Tibial nerve (tissue), 4 donors: ENCODE results near the gene BOC. TPM values are rescaled to one million over a fixed set of nuclear protein-coding genes. Genes with fewer than 3 reads are reported as not detected.

ENCODE experiments used
- DNase-seq, 2 donors: peaks; one replicate each; pipeline ENCODE4 v3.0.0-alpha.2; 2019; ENCODE audit warnings: low spot score in 2 of 2
- H3K27ac ChIP-seq, 4 donors: fragments of 200-600 bp; sonication (generic) in 3 of 4; one replicate each; pipeline ENCODE4 v1.5.1; 2017 to 2019; ENCODE audit warnings: mild to moderate bottlenecking in 1 of 4
- H3K27me3 ChIP-seq, 2 donors: fragments of 200-600 bp; sonication (generic) in 1 of 2; one replicate each; pipeline versions ENCODE4 v1.5.1 to v1.6.0; 2017 to 2019
- H3K36me3 ChIP-seq, 3 donors: fragments of 200-600 bp; sonication (generic); one replicate each; pipeline ENCODE4 v1.5.1; 2018 to 2019
- H3K4me1 ChIP-seq, 4 donors: fragments of 200-600 bp; sonication (generic) in 3 of 4; one replicate each; pipeline ENCODE4 v1.5.1; 2017 to 2019
- H3K4me3 ChIP-seq, 4 donors: fragments of 200-600 bp; sonication (generic) in 3 of 4; one replicate each; pipeline ENCODE4 v1.5.1; 2017 to 2019; ENCODE audit warnings: mild to moderate bottlenecking in 1 of 4, moderate library complexity in 1 of 4
- H3K9me3 ChIP-seq, 4 donors: fragments of 200-600 bp; sonication (generic) in 3 of 4; one replicate each; pipeline ENCODE4 v1.5.1; 2017 to 2019
- CTCF ChIP-seq, 5 experiments: fragments of 200-600 bp in 3 of 5; fragments of 450-650 bp in 2 of 5; sonication (generic) in 3 of 5; IDR thresholded peaks; one replicate each; pipeline ENCODE4 v1.5.1; 2016 to 2019; ENCODE audit warnings: antibody characterized with exemption in 5 of 5, mild to moderate bottlenecking in 3 of 5, moderate library complexity in 2 of 5
- EP300 ChIP-seq, 2 donors: sonication (generic); formaldehyde crosslinking; IDR thresholded peaks; one replicate each; pipeline ENCODE4 v1.6.1; 2017; ENCODE audit warnings: antibody characterized with exemption in 2 of 2, mild to moderate bottlenecking in 1 of 2
- POLR2A ChIP-seq, 2 donors: fragments of 450-650 bp; IDR thresholded peaks; one replicate each; pipeline ENCODE4 v1.6.1; 2017; ENCODE audit warnings: antibody characterized with exemption in 2 of 2, mild to moderate bottlenecking in 2 of 2, moderate library complexity in 2 of 2
- WGBS, 2 donors: methylation state at CpG; one replicate each; pipeline ENCODE4 v1.1.5; 2018; 5-methylcytosine and 5-hydroxymethylcytosine counted together
- total RNA-seq, 4 donors: library from RNA; depleted of rRNA; stranded (reverse); fragments of >200 nt; gene quantifications; one replicate each; pipeline ENCODE4 v1.1.0, GENCODE V29; 2016

The BOC gene
- total RNA-seq, 4 donors from 2014 or later, result 27.6 to 63.2 (median 48.1) TPM

DNA sequence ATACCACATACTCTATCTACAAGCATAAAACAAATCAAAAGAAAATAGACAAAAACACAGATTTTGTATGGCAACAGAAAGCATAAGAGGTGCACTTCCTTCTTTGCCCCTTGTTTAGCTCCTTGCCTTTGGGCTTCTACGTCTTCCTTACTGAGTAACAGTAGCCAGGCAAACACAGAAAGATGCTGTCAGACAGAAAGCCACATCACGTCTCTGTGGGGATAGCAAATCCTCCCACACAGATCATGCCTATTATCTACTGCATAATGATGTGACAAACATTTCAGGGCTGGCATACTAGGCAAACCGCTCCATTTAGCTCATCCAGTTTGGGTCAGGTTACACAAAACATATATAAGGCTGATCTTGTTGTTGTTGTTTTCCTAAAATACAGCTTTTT, 92.7 kb downstream of the BOC start:
- TF ChIP-seq POLR2A (IDR thresholded peaks at IDR 0.05) (no peak), EP300 (IDR thresholded peaks at IDR 0.05) (no peak), CTCF (IDR thresholded peaks at IDR 0.05) (no peak)
- Histone ChIP-seq H3K4me3 (no peak overlapping the region), H3K9me3 (no peaks in the 10 kb centered on the region), H3K4me1 (no peaks in the 10 kb centered on the region), H3K27me3 (no peaks in the 10 kb centered on the region), H3K36me3 (peaks cover 0 to 22% (median 0%) of the 10 kb centered on the region in 3 donors), H3K27ac (no peak overlapping the region)
- WGBS, 2 donors, result 71% methylated on average over 3 of the region's 3 CpGs
- DNase-seq, result no peak

GRCh38 chr3:113304856-113305540, 93.6 kb downstream of the BOC start:
- peaks cover 0 to 20% (median 0%) of the 10 kb centered on the region in 3 donors for H3K36me3 ChIP-seq
- no peaks in the 10 kb centered on the region for H3K9me3 ChIP-seq
- no peak overlapping the region for H3K27ac ChIP-seq
- 70 to 81% methylated on average over 7 of the region's 7 CpGs for WGBS, 2 donors
- TF ChIP-seq POLR2A (IDR thresholded peaks at IDR 0.05) (no peak), EP300 (IDR thresholded peaks at IDR 0.05) (no peak), CTCF (IDR thresholded peaks at IDR 0.05) (no peak)
- no peaks in the 10 kb centered on the region for H3K4me1 ChIP-seq
- no peak for DNase-seq
- no peak overlapping the region for H3K4me3 ChIP-seq
- no peaks in the 10 kb centered on the region for H3K27me3 ChIP-seq

GRCh38 chr3:113310960-113311359, 99.6 kb downstream of the BOC start:
- Histone ChIP-seq H3K27me3 (no peaks in the 10 kb centered on the region), H3K9me3 (peaks cover 0 to 15% (median 4%) of the 10 kb centered on the region in 4 donors), H3K4me1 (no peaks in the 10 kb centered on the region), H3K36me3 (peaks cover 0 to 53% (median 0%) of the 10 kb centered on the region in 3 donors), H3K27ac (no peak overlapping the region), H3K4me3 (no peak overlapping the region)
- 84 to 92% methylated on average over 1 of the region's 1 CpG for WGBS, 2 donors
- no peak for TF ChIP-seq CTCF (IDR thresholded peaks at IDR 0.05)
- TF ChIP-seq EP300 (IDR thresholded peaks at IDR 0.05), result no peak
- TF ChIP-seq POLR2A (IDR thresholded peaks at IDR 0.05), result no peak
- no peak for DNase-seq

- TF ChIP-seq CTCF (IDR thresholded peaks at IDR 0.05) (no peak), POLR2A (IDR thresholded peaks at IDR 0.05) (no peak), EP300 (IDR thresholded peaks at IDR 0.05) (no peak)
- H3K27me3 ChIP-seq, result no peaks in the 10 kb centered on the region
Observed at GRCh38 chr3:113312416-113312815, 101.1 kb downstream of the BOC start.

DNA sequence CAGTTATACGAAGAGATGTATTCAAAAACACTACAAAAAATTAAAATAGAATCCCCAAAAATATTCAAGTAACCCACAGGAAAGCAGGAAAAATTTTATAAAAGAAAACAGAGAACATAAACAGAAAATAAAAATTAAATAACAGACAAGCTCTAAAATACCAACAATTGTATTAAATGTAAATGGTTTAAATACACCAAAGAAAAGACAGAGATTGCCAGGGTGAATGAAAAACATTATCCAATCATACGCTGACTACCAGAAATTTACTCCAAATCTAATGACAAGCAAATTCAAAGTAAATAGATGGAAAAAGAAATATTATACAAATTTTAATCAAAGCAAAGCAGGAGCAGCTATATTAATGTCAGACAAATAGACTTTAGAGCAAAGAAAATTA, 103.6 kb downstream of the BOC start:
- no peak for DNase-seq
- Histone ChIP-seq H3K27ac (no peak overlapping the region), H3K27me3 (no peaks in the 10 kb centered on the region), H3K4me3 (no peak overlapping the region), H3K4me1 (no peaks in the 10 kb centered on the region), H3K9me3 (peaks cover 0 to 19% (median 6%) of the 10 kb centered on the region in 4 donors), H3K36me3 (peaks cover 0 to 84% (median 0%) of the 10 kb centered on the region in 3 donors)
- TF ChIP-seq EP300 (IDR thresholded peaks at IDR 0.05) (no peak), CTCF (IDR thresholded peaks at IDR 0.05) (no peak), POLR2A (IDR thresholded peaks at IDR 0.05) (no peak)
- WGBS, 2 donors, result 94 to 97% methylated on average over 2 of the region's 2 CpGs

More at GRCh38 chr3:113312416-113312815, 101.1 kb downstream of the BOC start:
- Histone ChIP-seq H3K9me3 (peaks cover 0 to 19% (median 6%) of the 10 kb centered on the region in 4 donors), H3K4me1 (no peaks in the 10 kb centered on the region), H3K27ac (no peak overlapping the region), H3K36me3 (peaks cover 0 to 68% (median 0%) of the 10 kb centered on the region in 3 donors), H3K4me3 (no peak overlapping the region)
- 88 to 89% methylated on average over 3 of the region's 3 CpGs for WGBS, 2 donors
- DNase-seq, result no peak
